Pulmonary artery endothelial cell (primary cell): ENCODE results near the gene LRRFIP2. TPM values are rescaled to one million over a fixed set of nuclear protein-coding genes. Genes with fewer than 3 reads are reported as not detected.
A peak's percentile ranks its signal among the peaks of the same experiment; 100 is the strongest.
"Not testable (repeated sequence)": the region's sequence is repeated elsewhere in the genome, so short reads cannot be mapped to it uniquely, and the experiment has no call there.

ENCODE experiments used
- DNase-seq: peaks from one replicate; pipeline ENCODE4 v3.0.0-alpha.2; 2011; ENCODE audit warnings: low read depth, low spot score
- total RNA-seq: library from RNA; depleted of rRNA; stranded (reverse); fragments of >200 nt; gene quantifications from 2 replicates; pipeline ENCODE4 v1.2.3, GENCODE V29; 2014

LRRFIP2 gene
- total RNA-seq, 1 donor from 2014 or later, result 61.3 TPM

GRCh38 chr3:37145611-37146010 is 28.8 kb downstream of the LRRFIP2 start:
- DNase-seq, result peak; percentile 10

DNA sequence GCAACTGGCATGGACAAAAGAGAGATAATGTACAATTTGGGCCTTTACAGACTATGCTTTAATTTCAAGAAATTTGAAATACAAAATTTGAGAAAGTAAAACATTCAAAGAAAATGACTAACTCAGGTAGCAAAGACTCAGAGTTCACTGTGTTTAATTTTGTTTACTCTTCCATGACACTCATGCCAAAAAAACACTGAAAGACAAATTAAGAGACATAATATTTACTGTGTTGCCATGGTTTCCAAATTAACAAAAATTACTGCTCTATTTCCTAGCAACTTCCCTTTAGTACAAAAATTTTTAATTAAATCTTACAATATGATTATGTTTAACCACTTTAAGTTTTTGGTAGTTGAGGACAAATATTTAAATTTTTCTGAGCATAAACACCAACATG is 29.6 kb downstream of the LRRFIP2 start:
- no peak for DNase-seq

DNA sequence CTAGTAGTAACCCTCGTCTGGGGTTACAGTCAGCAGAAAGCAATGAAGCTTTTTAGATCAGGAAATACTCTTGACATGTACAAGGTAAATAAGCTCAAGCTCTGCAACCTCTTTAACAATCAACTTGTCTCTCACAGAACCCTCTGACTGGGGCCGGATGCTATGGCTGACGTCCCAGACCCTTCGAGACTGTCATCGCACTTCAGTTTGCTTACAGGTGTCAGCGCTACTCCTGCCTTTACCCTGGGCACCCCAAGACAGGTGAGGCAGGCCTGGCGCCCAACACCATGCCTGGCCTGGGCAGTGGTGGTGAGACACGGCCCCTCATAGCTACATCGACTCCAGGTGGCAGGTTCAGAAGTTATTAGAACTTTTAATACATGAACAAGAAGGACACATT is 30.6 kb downstream of the LRRFIP2 start:
- DNase-seq, result no peak

DNA sequence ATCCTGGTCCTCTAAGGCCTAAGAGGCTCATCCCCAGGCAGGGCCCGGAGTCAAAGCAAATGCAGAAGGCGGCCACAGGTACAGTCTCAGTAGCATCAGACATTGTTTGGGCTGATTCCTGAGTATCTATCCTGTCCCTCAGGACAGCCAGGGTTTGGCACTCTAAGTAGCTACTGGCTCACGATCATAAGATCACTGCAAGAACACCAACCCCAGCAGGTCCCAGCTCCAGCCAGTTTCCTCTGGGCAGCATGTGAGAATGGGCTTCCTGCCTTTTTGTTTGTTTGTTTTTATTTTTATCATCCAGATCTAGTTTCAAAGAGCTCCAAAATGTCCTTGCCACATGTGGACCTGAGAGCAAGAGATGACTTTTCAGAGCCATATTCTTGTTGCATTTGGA is 32.7 kb downstream of the LRRFIP2 start:
- DNase-seq, result no peak

GRCh38 chr3:37140899-37141541 is 33.4 kb downstream of the LRRFIP2 start:
- no peak for DNase-seq

DNA sequence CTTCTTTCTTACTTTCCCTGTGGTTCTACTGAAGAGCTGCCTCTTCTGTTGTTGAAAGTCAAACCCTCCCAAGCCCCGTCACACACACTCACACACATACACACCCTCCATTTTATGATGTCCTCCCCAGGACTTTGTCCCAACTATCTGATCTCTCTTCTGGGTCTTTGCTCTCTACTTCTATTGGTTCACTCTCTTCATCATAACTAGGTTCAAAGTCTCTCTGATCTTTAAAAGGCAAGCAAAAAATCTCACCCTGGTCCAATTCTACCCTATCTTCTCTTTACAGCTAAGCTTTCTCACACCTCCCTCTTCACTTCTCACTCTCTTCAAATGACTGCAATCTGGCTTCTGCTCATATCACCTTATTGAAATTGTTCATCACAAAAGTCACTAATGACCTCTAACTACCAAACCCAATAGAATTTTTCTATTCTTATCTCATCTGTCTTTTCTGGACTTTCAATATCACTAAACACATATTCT is 34.8 kb downstream of the LRRFIP2 start:
- no peak for DNase-seq

DNA sequence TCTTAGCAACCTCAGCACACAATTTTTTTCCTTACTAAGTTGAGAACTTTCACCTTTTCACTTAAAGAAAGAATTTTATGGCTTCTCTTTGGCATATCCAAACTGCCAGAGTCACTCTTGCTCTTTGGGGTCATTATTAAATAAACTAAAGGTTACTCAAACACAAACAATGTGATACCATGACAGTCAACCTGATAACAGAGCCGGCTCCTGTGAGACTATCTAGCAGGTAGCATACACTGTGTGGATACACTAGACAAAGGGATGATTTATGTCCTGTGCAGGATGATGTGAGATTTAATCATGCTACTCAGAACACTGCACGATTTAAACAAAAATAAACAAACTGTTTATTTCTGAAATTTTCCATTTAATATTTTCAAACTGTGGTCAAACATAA is 35.6 kb downstream of the LRRFIP2 start:
- no peak for DNase-seq

DNA sequence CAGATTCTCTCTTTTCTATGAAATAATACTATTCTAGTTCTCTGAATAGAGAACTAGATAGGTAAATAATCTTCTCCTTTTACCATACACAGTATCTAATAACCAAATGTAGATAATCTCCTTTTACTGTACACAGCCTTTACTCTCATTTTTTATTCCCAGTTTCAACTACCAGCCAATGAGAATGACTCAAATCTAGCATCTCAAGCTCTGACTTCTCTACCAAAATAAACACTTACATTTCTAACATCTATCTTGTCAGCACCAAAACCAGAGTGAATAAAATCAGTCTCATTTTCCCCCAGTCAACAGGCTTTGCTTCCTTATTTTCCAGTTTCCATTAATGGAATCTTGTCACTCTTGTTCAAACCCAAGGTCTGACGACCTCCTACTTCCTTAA is 36.9 kb downstream of the LRRFIP2 start:
- DNase-seq, result no peak

DNA sequence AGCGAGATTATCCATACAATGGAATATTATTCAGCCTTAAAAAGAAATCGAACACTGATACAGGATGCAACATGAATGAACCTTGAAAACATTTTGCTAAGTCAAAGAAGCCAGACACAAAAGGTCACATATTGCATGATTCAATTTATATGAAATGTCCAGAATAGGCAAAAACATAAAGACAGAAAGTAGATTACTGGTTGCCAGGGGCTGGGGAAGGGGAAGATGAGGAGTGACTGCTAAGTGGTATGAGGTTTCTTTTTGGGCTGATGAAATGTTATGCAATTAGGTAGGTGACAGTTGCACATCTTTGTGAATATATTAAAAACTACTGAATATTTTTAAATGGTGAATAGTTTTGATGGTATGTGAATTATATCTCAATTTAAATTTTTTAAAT is 38.3 kb downstream of the LRRFIP2 start:
- DNase-seq, result no peak

DNA sequence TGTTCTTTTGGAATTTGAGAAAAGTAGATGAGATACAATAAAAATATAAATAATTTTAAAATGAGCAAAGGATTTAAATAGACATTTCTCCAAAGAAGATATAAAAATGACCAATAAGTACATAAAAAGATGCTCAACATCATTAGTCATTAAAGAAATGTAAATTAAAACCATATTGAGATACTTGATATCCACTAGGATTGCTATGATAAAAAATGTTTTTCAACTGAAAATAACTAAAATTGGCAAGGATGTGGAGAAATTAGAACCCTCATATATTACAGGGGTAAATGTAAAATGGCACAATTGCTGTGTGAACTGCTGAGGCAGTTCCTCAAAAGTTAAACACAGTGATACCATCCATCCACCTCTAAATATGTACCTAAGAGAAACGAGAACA is 38.8 kb downstream of the LRRFIP2 start:
- DNase-seq, result no peak

- no peak for DNase-seq
These were observed 42.0 kb downstream of the LRRFIP2 start for GRCh38 chr3:37132334-37132733.

GRCh38 chr3:37131860-37132144 is 42.6 kb downstream of the LRRFIP2 start:
- no peak for DNase-seq

DNA sequence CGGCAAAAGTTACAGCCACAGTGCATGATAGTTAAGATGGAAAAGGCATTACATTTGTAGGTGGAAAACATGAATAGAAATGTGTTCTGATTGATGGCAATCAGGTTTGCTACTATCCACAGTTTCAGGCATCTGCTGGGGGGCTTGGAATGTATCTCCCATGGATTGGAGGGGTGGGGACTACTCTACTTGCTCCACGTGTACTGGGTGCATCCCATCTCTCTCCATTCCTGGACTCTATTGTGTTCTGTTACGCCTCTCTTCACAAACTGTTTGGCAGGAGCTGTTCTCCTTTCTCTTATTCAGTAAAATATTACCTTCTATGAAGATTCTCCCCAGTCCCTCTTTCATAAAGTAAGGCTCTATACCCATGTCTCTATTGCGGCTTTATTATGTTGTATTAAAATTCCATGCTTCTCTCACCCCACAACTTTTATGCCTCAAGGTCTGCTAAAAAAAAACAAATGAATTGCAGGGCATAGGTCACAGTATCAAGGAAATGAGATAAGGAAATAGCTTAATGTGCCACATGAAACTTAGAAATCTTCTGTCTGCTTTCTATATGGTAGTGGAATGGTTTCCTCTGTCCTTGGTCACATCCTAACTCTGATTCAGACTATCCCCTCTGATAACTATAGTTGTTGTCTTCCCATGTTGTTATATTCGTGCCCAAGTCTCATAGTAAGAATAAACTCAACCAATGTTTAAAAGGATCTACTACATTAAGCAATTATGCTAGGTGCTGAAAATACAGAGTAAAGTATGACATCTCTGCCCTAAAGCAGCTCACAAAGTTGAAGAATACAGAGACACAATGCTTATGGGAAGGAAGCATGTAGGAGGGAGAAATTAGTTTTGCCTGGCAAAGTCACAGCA is 43.2 kb downstream of the LRRFIP2 start:
- peak; percentile 36 for DNase-seq

- no peak for DNase-seq
These were observed 43.9 kb downstream of the LRRFIP2 start for GRCh38 chr3:37130448-37130847.

DNA sequence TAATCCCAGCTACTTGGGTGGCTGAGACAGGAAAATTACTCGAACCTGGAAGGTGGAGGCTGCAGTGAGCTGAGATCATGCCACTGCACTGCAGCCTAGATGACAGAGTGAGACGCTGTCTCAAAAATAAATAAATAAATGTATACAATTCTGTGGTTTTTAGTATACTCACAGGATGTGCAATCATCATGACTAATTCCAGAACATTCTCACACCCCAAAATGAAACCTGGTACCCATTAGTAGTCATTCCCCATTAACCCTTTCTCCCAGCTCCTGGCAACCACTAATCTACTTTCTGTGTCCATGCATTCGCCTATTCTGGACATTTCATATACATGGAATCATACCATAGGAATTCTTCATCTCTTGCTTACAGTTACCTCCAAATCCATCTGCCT is 44.5 kb downstream of the LRRFIP2 start:
- DNase-seq, result no peak

- DNase-seq, result no peak
These were observed 47.0 kb downstream of the LRRFIP2 start for GRCh38 chr3:37127340-37127739.

- no peak for DNase-seq
These were observed 47.5 kb downstream of the LRRFIP2 start for GRCh38 chr3:37126856-37127255.

DNA sequence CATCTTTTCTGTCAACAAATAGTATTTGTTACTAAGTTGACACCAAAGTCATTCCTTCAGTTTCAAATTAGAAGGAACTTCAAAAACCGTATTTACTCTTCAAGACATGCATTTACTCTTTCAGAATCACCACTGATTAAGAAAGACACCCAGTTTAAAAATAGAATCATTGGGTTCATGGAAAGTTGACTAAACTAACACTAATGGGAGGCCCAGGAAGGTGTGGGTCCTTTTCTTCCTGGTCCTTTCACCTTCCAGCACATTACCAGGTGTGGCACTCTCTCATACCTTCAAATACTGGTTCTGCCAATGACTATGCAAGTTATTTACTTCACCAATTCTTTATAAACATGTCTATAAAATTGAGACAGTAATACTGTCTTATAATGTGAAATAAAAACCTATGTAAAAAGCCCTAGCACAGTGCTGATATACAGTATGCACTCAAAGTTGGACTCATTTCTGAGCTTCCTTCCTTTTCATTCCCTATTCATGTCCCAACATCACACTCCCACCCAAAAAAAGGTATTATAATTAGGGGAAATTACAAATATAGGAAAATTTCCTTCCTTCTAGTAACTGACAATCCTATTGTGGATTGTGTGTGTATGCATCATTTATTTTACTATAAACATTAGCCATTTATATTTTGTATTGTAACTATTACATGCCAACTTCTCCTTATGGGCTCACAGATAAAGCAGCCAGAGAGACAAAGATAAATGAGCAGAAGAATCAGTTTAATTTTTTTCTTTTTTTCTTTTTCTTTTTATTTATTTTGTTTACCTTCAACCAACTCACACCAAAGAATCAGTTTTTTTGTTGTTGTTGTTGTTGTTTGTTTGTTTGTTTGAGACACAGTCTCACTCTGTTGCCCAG is 48.9 kb downstream of the LRRFIP2 start:
- no peak for DNase-seq

DNA sequence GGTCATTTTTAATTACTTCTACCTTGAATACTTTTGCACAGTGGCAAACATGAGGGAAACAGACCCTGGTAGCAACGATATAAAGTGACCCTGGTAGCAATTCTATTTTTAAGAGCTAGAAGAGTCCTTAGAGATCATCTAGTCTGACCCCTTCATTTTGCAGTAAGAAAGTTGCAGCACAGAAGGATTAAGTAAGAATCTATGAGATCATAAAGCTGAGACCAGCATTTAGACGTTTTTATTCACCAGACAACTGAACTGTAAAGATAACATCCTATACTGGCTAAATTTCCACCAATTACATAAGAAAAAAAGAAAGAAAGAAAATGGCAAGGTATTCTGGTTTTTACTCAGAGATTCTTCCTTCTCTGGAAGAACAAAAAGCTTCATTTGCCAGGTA is 49.9 kb downstream of the LRRFIP2 start:
- no peak for DNase-seq

GRCh38 chr3:37123292-37123691 is 51.1 kb downstream of the LRRFIP2 start:
- no peak for DNase-seq

DNA sequence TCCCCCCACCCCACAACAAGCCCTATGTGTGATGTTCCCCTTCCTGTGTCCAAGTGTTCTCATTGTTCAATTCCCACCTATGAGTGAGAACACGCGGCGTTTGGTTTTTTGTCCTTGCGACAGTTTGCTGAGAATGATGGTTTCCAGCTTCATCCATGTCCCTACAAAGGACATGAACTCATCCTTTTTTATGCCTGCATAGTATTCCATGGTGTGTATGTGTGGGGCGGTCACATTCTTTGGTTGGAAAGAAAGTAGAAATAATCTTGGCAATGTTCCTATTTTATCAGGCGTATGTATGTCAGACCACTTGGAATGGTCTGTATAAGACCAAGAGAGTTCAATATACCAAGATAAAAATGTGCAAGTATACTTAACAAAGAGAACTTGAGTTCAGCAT is 52.3 kb downstream of the LRRFIP2 start:
- not testable (repeated sequence) for DNase-seq

DNA sequence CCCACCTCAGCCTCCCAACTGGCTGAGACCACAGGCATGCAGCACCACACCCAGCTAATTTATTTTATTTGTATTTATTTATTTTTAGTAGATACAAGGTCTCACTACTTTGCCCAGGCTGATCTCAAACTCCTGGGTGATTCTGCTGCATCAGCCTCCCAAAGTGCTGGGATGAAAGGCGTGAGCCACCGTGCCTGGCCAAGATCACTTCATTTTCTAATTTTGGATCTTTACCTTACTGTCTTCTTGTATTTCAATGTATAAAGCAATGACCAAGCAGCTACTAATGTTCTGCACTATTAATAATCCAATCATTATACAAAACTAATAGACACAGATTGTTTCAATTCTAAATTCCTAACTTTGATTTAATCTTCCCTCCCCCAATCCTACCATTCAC is 56.2 kb downstream of the LRRFIP2 start:
- no peak for DNase-seq
